PFSK-1 (cell line): Measurements from ENCODE around the gene MT1E.

Source experiments
- POLR2AphosphoS5 ChIP-seq: IDR thresholded peaks from 2 replicates; pipeline ENCODE4 v1.6.1; 2012; ENCODE audit warnings: low read depth, mild to moderate bottlenecking, control low read depth, low read length, moderate library complexity
- SIN3A ChIP-seq: IDR thresholded peaks from 2 replicates; pipeline ENCODE4 v1.6.1; 2012; ENCODE audit warnings: mild to moderate bottlenecking, low read length, moderate library complexity, borderline replicate concordance; ENCODE audit not compliant: insufficient read depth
- TAF1 ChIP-seq: IDR thresholded peaks from 2 replicates; pipeline ENCODE4 v1.6.1; 2012; ENCODE audit warnings: low read length, control low read depth, borderline replicate concordance; ENCODE audit not compliant: insufficient read depth
- TF ChIP-seq, protein P1 (sequence below), 2 experiments: IDR thresholded peaks; 2 replicates each; pipeline versions ENCODE4 v1.6.1 to v1.8.0; 2011 to 2012; ENCODE audit warnings: low read depth in 2 of 2, low read length in 2 of 2, control low read depth in 1 of 2, inconsistent platforms in 1 of 2, mild to moderate bottlenecking in 1 of 2, moderate library complexity in 1 of 2; ENCODE audit not compliant: insufficient read depth in 1 of 2

- no peak for TF ChIP-seq TAF1
- no peak for TF ChIP-seq POLR2AphosphoS5
- TF ChIP-seq, protein P1, sequence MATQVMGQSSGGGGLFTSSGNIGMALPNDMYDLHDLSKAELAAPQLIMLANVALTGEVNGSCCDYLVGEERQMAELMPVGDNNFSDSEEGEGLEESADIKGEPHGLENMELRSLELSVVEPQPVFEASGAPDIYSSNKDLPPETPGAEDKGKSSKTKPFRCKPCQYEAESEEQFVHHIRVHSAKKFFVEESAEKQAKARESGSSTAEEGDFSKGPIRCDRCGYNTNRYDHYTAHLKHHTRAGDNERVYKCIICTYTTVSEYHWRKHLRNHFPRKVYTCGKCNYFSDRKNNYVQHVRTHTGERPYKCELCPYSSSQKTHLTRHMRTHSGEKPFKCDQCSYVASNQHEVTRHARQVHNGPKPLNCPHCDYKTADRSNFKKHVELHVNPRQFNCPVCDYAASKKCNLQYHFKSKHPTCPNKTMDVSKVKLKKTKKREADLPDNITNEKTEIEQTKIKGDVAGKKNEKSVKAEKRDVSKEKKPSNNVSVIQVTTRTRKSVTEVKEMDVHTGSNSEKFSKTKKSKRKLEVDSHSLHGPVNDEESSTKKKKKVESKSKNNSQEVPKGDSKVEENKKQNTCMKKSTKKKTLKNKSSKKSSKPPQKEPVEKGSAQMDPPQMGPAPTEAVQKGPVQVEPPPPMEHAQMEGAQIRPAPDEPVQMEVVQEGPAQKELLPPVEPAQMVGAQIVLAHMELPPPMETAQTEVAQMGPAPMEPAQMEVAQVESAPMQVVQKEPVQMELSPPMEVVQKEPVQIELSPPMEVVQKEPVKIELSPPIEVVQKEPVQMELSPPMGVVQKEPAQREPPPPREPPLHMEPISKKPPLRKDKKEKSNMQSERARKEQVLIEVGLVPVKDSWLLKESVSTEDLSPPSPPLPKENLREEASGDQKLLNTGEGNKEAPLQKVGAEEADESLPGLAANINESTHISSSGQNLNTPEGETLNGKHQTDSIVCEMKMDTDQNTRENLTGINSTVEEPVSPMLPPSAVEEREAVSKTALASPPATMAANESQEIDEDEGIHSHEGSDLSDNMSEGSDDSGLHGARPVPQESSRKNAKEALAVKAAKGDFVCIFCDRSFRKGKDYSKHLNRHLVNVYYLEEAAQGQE (IDR thresholded peaks at IDR 0.05; ENCODE audit: insufficient read depth in 1 of 2, low read depth in 2 of 2, low read length in 2 of 2): no peak
- TF ChIP-seq SIN3A: no peak
Observed at GRCh38 chr16:56591377-56592060, 34.1 kb upstream of the MT1E start.
